HG03159 (cell line): Measurements from ENCODE around the gene LLGL2.
"Not testable (repeated sequence)": the region's sequence is repeated elsewhere in the genome, so short reads cannot be mapped to it uniquely, and the experiment has no call there.

Experiments used
- ATAC-seq: cut with Tn5 transposase; IDR thresholded peaks from one replicate; pipeline ENCODE4 v1.9.1; 2021; ENCODE audit warnings: mild to moderate bottlenecking, moderate library complexity; ENCODE audit not compliant: unreplicated experiment

Gene LLGL2, protein sequence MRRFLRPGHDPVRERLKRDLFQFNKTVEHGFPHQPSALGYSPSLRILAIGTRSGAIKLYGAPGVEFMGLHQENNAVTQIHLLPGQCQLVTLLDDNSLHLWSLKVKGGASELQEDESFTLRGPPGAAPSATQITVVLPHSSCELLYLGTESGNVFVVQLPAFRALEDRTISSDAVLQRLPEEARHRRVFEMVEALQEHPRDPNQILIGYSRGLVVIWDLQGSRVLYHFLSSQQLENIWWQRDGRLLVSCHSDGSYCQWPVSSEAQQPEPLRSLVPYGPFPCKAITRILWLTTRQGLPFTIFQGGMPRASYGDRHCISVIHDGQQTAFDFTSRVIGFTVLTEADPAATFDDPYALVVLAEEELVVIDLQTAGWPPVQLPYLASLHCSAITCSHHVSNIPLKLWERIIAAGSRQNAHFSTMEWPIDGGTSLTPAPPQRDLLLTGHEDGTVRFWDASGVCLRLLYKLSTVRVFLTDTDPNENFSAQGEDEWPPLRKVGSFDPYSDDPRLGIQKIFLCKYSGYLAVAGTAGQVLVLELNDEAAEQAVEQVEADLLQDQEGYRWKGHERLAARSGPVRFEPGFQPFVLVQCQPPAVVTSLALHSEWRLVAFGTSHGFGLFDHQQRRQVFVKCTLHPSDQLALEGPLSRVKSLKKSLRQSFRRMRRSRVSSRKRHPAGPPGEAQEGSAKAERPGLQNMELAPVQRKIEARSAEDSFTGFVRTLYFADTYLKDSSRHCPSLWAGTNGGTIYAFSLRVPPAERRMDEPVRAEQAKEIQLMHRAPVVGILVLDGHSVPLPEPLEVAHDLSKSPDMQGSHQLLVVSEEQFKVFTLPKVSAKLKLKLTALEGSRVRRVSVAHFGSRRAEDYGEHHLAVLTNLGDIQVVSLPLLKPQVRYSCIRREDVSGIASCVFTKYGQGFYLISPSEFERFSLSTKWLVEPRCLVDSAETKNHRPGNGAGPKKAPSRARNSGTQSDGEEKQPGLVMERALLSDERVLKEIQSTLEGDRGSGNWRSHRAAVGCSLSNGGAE

GRCh38 chr17:75524970-75525805 is at the start of gene LLGL2:
Gene LLGL2, plus strand, starts transcription at chr17:75525697. Its CDS starts 17,730 bp downstream, at chr17:75543427.
- ATAC-seq, result peak; percentile 81

GRCh38 chr17:75475851-75476250 is 49.6 kb upstream of the LLGL2 start:
- no peak for ATAC-seq

- ATAC-seq, result no peak
Observed at GRCh38 chr17:75476271-75476671, 49.2 kb upstream of the LLGL2 start.

- ATAC-seq, result no peak
Observed at GRCh38 chr17:75476752-75477489, 48.6 kb upstream of the LLGL2 start.

GRCh38 chr17:75477490-75477862 is 48.0 kb upstream of the LLGL2 start:
- ATAC-seq, result not testable (repeated sequence)

- ATAC-seq, result no peak
Observed at GRCh38 chr17:75478508-75478907, 47.0 kb upstream of the LLGL2 start.

DNA sequence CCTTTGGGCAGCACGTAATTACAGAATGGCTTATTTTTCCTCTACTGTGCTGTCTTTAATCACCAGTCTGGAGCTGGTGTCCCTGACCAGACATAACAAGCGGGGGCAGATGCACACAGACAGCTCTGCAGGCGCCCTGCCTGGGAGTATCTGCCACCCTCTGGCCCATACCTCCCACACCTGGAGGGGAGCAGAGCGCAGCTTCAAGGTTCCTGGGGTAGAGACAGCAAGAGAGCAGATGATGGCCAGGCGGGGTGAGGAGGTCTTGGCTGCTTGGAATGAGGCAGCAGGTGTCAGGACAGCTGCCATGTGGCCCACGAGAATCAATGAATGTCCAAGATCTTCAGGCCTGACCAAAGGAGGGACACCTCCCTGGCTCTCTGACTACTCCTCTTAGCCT is 45.2 kb upstream of the LLGL2 start:
- no peak for ATAC-seq

DNA sequence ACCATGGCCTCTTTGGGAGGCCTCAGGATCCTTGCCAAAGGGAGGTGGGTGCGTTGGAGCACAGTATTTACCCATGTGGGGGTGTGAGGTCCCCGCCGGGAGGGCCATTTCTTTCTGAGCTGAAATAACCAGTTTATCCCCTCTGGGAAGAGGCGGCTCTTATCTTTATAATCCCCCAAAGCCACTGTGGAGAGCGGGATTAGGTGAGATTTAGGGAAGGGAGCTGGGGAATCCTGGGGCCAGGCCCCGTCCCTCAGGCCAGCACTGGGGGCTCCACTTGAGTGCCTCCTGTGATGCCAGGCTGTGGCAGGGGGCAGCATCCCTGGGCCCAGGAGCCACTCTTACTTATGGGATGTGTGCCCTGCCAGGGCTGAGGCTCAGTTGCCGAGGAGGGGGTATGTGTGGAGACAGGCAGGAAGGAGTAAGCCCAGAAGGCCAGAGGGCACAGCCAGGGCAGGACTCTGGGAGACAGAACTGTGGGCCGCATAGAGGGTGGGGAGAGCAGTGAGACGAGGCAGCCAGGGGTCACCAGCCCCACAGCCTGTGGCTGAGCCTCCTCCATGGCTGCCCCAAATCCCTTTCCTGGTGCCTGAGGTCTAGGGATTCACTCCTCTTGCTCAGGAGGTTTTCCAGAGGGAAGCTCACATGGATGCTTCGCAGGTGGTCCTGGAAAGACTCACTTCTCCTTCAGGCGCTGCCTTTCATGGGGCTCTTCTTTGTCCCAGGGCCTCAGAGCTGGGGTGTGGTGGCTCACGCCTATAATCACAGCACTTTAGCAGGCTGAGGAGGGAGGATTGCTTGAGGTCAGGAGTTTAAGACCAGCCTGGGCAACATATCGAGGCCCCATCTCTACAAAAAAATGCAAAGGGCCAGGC is 44.1 kb upstream of the LLGL2 start:
- no peak for ATAC-seq

- ATAC-seq, result no peak
Observed at GRCh38 chr17:75482098-75482942, 43.2 kb upstream of the LLGL2 start.

GRCh38 chr17:75485688-75486087 is 39.8 kb upstream of the LLGL2 start:
- ATAC-seq, result no peak

DNA sequence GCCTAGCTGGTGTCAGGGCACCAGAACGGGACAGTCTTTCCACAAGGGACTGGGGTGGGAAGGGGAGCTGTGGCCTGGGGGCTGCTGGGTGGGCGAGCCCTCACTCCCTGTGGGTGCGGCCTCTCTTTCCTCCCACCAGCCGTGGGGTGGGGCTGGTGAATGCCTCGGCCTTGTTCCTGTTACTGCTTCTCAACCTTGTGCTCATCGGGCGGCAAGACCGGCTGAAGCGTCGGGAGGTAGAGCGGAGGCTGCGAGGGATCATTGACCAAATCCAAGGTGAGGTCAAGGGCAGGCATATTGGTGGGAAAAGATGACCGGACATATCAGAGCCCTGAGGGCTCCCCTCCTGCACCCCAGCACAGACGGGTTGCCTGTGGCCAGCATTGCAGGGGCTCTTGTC is 39.3 kb upstream of the LLGL2 start:
- no peak for ATAC-seq

DNA sequence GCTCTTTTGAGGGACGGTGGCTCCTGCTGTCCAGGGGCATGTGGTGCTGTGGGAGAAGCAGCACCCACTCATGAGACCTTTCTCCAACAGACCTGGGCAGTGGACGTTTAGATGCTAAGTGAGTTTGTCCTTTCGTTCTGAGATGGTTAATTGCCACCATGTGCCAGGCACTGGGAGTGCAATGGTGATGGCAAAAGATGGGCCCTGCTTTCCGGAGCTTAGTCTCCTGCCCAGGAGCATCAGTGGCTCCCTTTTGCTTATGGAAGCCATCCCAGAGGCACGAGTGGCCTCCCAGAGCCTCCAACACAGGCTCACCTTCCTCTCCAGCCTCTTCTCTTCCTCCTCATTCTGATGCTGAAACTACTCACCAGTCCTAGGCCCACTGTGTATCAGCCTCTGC is 38.5 kb upstream of the LLGL2 start:
- no peak for ATAC-seq

- no peak for ATAC-seq
Observed at GRCh38 chr17:75487351-75488070, 38.0 kb upstream of the LLGL2 start.

- no peak for ATAC-seq
Observed at GRCh38 chr17:75488693-75489510, 36.6 kb upstream of the LLGL2 start.

DNA sequence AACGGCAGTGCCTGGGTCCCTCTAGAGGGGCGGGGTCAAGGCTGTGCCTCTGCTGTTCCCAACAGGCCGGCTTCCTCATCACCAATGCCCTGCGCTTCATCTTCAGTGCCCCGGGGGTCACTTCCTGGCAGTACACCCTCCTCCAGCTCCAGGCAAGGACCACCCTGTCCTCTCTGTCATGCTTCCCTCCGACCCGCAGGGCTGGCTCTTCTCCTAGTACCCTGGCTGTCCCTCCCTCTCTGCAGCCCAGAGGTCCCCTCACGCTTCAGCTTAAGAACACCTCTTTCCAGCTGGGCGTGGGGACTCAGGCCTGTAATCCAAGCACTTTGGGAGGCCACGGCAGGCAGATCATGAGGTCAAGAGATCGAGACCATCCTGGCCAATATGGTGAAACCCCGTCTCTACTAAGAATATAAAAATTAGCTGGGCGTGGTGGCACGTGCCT is 36.0 kb upstream of the LLGL2 start:
- no peak for ATAC-seq

DNA sequence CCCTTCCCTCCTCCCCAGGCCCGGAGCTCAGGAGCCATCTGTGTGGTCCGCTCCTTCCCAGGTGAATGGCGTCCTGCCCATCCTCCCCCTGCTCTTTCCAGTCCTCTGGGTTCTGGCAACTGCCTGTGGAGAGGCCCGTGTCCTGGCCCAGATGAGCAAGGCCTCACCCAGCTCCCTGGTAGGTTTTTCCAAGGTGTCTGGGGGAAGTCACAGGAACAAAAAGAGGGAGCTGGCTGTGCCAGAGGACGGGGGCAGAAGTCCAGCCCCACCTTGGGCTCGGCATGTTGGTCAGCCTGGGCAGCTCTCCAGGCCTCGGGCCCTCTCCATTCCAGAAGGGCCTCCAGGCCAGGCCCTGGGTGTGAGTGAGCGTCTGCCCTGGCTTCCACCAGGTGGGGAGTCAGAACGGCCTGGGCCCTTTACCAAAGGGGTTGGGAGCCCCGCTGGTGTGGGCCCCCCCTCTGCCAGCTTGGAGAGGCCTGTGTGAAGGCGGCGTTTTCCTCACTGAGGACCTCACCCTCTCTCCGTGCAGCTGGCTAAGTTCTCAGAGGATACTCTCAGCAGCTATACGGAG is 35.2 kb upstream of the LLGL2 start:
- no peak for ATAC-seq
